ENCODE results near the gene SERHL2.
"Not testable (repeated sequence)": the region's sequence is repeated elsewhere in the genome, so short reads cannot be mapped to it uniquely, and the experiment has no call there.

The SERHL2 gene

DNA sequence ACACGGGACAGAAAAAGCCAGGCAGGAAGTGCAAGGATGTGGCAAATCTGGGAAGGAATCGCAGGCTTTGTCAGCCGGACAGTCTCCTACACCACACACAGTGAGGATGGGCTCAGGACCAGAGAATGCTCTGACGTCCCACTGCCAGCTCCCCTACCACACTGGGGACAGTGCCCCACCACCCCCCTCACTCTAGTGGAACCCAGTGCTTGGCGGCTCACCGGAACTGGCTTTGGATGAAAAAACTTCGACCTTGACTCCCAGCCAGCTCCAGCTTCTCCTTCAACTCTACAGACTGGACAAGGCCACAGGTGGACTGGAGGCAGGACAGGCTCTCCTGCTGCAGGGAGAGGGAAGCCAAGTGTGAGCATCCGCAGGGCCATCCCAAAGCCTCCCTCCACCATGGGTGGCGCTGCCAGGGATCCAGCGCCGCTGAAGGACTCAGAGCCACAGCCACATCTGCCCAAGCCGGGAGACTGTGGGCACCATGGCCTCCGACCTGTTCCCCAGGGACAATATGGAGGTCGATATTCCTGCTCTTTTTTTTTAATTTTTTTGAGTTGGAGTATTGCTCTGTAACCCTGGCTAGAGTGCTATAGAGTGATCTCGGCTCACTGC, 24.0 kb downstream of the SERHL2 start:
- in situ Hi-C loops (cut with HindIII; ENCODE audit: low sequenced_read_pairs): no loop called here
- TF ChIP-seq, protein P1, sequence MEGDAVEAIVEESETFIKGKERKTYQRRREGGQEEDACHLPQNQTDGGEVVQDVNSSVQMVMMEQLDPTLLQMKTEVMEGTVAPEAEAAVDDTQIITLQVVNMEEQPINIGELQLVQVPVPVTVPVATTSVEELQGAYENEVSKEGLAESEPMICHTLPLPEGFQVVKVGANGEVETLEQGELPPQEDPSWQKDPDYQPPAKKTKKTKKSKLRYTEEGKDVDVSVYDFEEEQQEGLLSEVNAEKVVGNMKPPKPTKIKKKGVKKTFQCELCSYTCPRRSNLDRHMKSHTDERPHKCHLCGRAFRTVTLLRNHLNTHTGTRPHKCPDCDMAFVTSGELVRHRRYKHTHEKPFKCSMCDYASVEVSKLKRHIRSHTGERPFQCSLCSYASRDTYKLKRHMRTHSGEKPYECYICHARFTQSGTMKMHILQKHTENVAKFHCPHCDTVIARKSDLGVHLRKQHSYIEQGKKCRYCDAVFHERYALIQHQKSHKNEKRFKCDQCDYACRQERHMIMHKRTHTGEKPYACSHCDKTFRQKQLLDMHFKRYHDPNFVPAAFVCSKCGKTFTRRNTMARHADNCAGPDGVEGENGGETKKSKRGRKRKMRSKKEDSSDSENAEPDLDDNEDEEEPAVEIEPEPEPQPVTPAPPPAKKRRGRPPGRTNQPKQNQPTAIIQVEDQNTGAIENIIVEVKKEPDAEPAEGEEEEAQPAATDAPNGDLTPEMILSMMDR (IDR thresholded peaks at IDR 0.05; ENCODE audit: low read depth, low read length): no peak
- no peak overlapping the region for H3K4me3 ChIP-seq (ENCODE audit: low read depth, low read length)
- no peak for DNase-seq (ENCODE audit: low read depth, low spot score)

DNA sequence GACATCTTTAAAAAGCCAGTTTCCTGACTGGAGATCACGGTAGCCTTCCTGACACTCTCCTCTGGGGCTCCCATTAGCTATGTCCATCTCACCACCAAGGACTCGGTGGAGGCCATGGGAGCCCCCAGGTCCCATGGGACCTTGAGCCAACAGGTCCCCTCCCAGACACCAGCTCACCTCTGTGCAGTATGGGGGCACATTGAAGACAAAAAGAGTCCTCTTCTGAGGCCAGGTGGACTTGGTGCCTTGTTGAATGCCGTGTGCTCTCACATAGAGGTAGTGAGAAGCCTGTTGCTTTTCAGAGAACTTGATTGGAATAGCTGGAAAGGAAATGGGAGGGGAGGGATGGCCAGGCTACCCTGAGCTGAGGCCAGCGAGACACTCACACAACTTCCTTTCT, 26.3 kb downstream of the SERHL2 start:
- H3K4me3 ChIP-seq (ENCODE audit: low read depth, low read length); in situ Hi-C loops (cut with HindIII; ENCODE audit: low sequenced_read_pairs); DNase-seq (ENCODE audit: low read depth, low spot score): not testable (repeated sequence)

DNA sequence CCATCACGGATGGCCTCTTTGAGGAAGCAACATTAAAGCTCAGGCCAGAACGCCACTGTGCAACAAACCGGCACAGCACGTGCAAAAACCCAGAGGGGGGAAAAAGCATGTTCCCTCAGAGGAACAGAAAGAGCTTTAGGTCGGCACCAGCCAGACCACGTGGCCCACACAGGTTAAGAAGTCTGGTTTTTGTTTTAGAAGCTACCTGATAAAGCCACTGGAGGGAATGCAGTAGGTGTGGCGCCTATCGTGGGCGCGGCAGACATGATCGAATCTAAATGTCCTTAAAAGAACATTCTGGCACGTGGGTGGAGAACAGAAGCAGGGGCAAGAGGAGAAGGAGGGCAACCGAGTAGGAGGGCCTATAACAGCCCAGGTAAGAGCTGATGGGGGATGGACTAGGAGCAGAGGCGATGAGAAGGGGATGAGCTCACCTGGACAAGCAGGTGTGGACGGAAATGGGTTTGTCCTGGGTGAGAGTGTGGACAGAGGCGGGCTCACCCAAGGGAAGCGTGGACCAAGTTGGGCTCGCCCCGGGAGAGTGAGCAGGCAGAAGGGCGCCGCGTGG, 27.5 kb downstream of the SERHL2 start:
- peak overlapping the region; percentile 60 for H3K4me3 ChIP-seq (ENCODE audit: low read depth, low read length)
- in situ Hi-C loops (cut with HindIII; ENCODE audit: low sequenced_read_pairs); DNase-seq (ENCODE audit: low read depth, low spot score): not testable (repeated sequence)

DNA sequence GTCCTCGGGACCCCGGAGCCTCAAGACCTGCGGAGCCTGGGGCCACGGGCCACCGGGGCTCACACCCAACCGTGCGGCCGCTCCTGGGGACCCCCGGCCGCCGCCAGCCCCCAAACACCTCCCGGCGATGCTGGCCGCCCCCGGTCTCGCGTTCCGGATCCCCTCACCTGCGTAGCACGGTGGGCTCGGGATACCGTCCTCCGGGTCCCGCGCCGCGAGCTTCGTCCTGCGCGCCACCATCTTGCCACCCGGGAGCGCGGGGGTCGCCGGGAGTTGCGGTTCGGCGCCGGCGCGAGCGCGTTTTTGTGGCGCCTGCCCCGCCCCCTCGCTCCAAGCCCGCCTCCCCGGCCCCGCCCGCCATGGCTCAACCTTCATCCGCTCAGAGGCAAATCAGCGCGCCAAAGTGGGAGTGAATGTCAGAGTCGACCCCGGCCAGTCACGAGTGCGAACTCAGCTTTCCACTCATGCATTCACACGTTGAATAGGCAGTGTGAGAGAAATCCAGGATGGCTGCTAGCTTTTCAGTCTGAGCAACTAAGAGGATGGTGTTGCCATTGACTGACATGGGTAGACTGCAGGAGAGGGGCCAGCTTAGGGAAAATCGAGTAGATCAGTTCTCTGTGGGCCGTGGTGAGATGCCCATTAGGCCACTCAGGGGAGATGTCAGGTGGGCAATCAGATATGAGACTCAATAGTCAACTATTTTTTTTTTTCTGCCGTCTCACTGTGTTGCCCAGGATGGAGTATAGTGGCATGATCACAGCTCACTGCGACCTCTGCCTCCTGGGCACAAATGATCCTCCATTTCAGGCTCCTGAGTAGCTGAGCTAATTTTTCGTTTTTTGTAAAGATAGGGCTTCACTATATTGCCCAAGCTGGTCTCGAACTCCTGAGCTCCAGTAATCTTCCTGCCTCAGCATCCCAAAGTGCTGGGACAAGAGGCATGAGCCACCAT, 28.3 kb downstream of the SERHL2 start:
- peak; percentile 50 for DNase-seq (ENCODE audit: low read depth, low spot score)
- in situ Hi-C loops (cut with HindIII; ENCODE audit: low sequenced_read_pairs): no loop called here
- H3K4me3 ChIP-seq (ENCODE audit: low read depth, low read length): peak overlapping the region; percentile 60
- TF ChIP-seq, protein P1 (IDR thresholded peaks at IDR 0.05; ENCODE audit: low read depth, low read length): no peak

DNA sequence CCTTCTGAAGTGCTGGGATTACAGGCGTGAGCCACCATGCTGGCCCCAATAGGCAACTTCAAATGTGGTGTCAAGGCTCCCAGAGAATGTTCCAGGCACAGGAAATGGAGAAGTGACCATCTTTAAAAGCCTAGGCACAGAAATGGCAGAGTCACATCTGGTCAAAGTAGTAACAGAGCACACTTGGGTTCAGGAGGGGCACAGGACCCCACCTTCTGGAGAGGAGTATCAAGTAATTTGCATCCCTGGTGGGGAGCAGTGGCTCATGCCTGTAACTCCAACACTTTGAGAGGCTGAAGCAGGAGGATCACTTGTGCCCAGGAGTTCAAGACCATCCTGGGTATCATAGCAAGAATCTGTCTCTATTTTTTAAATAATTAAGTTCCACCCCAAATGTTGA, 29.2 kb downstream of the SERHL2 start:
- TF ChIP-seq, protein P1 (IDR thresholded peaks at IDR 0.05; ENCODE audit: low read depth, low read length): no peak
- H3K4me3 ChIP-seq (ENCODE audit: low read depth, low read length): no peak overlapping the region
- DNase-seq (ENCODE audit: low read depth, low spot score): no peak
- in situ Hi-C loops (cut with HindIII; ENCODE audit: low sequenced_read_pairs): no loop called here

DNA sequence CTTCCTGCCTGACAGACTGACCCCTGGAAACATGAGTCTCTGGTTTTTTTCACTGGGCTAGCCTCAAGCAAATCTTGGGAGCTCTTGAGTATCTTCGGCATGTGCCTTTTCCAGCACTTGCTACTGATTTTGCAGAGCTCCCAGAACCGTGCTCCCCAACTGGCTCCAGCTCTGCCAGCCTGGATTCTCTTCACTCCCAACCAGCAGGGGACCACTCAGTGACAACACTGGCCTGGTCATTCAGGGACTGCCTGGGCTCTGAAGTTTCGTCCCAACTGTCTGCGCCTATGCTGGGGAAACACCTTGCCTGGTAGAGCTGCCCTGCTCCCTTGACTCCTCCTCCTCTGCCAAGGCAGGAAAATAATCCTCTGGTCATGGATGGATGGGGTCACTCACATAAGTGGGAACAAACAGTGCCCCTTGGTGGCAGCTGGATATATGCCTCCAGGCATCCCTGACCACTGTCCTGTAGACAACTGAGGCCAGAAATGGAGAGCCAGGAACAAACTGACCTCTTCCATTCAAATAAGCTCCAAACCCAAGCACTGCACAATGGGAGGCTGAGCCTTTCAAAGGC, 30.7 kb downstream of the SERHL2 start:
- in situ Hi-C loops (cut with HindIII; ENCODE audit: low sequenced_read_pairs): no loop called here
- DNase-seq (ENCODE audit: low read depth, low spot score): no peak
- TF ChIP-seq, protein P1 (IDR thresholded peaks at IDR 0.05; ENCODE audit: low read depth, low read length): no peak

DNA sequence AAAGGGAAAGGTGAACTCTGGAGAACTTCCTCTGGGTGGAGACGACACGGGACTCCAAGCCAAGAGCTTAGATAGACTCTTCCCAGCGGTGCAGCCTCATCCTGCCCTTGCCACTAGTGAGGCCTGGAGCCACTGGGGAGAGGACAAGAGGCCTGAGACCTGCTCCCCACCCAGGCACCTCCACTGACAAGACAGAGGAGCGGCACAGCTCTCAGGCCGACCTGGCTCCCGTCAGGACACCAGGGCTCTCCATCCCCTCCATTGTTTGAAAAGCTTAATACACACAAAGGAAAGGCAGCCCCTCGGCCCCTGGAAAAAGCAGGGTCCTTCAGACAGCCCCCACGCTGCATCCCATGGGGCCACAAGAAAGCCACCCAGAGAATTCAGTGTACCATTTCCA, 31.3 kb downstream of the SERHL2 start:
- DNase-seq (ENCODE audit: low read depth, low spot score): no peak
- TF ChIP-seq, protein P1 (IDR thresholded peaks at IDR 0.05; ENCODE audit: low read depth, low read length): no peak
- in situ Hi-C loops (cut with HindIII; ENCODE audit: low sequenced_read_pairs): no loop called here
- H3K4me3 ChIP-seq (ENCODE audit: low read depth, low read length): no peak overlapping the region

More for the DNA sequence above, 30.7 kb downstream of the SERHL2 start:
- no peak overlapping the region for H3K4me3 ChIP-seq (ENCODE audit: low read depth, low read length)
